ENCODE results near the gene LRRC61.

The LRRC61 gene

GRCh38 chr7:150379441-150380379, 56.6 kb downstream of the LRRC61 start:
- Histone ChIP-seq H3K4me1 (ENCODE audit: control insufficient read depth in 1 of 2, insufficient read depth in 2 of 2, low read length in 2 of 2) (peaks cover 33 to 45% of the 10 kb centered on the region in 2 experiments), H3K18ac (ENCODE audit: low read length) (peak overlapping the region; percentile 99), H3K9ac (ENCODE audit: low read length) (peak overlapping the region; percentile 75), H3K23ac (ENCODE audit: low read length) (no peak overlapping the region), H3K4ac (ENCODE audit: low read depth, low read length) (peak overlapping the region; percentile 96), H2AFZ (ENCODE audit: insufficient read depth, low read length, poor library complexity) (peak overlapping the region; percentile 80), H3K14ac (ENCODE audit: low read length) (peak overlapping the region; percentile 98), H3K9me3 (ENCODE audit: insufficient read depth, low read depth, low read length) (peaks cover 2% of the 10 kb centered on the region), H2AK5ac (ENCODE audit: low read length) (peak overlapping the region; percentile 97), H4K91ac (ENCODE audit: low read depth, low read length) (peak overlapping the region; percentile 99), H4K8ac (ENCODE audit: low read depth, low read length) (peak overlapping the region; percentile 92), H3K36me3 (ENCODE audit: control insufficient read depth in 1 of 2, insufficient read depth in 2 of 2, low read length in 2 of 2) (peaks cover 2 to 5% of the 10 kb centered on the region in 2 experiments), H3K79me2 (ENCODE audit: control insufficient read depth, insufficient read depth, low read length, poor library complexity) (peaks cover 18% of the 10 kb centered on the region), H2BK5ac (ENCODE audit: low read depth, low read length, poor library complexity) (peak overlapping the region; percentile 94), H3K4me3 (ENCODE audit: low read depth, low read length) (peak overlapping the region; percentile 87), H3K79me1 (ENCODE audit: low read length) (peaks cover 31% of the 10 kb centered on the region), H3K27ac (ENCODE audit: low read depth, low read length) (peak overlapping the region; percentile 91), H3K27me3 (ENCODE audit: insufficient read depth, low read length) (no peaks in the 10 kb centered on the region), H3K4me2 (ENCODE audit: low read length) (peak overlapping the region; percentile 74), H2BK12ac (ENCODE audit: low read length) (peak overlapping the region; percentile 74), H4K12ac (ENCODE audit: low read depth, low read length) (peak overlapping the region; percentile 88), H2BK120ac (ENCODE audit: insufficient read depth, low read length, poor library complexity) (peak overlapping the region; percentile 96)
- DNase-seq = peak in 1 of 2 donors; percentile 17
- no CpG with 5 or more reads among the region's 52 CpGs for WGBS (ENCODE audit: extremely low coverage, insufficient coverage, insufficient read length)

GRCh38 chr7:150380463-150380862, 57.3 kb downstream of the LRRC61 start:
- Histone ChIP-seq H4K12ac (ENCODE audit: low read depth, low read length) (no peak overlapping the region), H3K79me1 (ENCODE audit: low read length) (peaks cover 31% of the 10 kb centered on the region), H3K79me2 (ENCODE audit: control insufficient read depth, insufficient read depth, low read length, poor library complexity) (peaks cover 18% of the 10 kb centered on the region), H3K14ac (ENCODE audit: low read length) (peak overlapping the region; percentile 8), H2BK120ac (ENCODE audit: insufficient read depth, low read length, poor library complexity) (no peak overlapping the region), H2BK5ac (ENCODE audit: low read depth, low read length, poor library complexity) (no peak overlapping the region), H3K4ac (ENCODE audit: low read depth, low read length) (peak overlapping the region; percentile 6), H3K4me3 (ENCODE audit: low read depth, low read length) (no peak overlapping the region), H3K4me1 (ENCODE audit: control insufficient read depth in 1 of 2, insufficient read depth in 2 of 2, low read length in 2 of 2) (peaks cover 35 to 47% of the 10 kb centered on the region in 2 experiments), H3K4me2 (ENCODE audit: low read length) (peak overlapping the region; percentile 74), H3K9me3 (ENCODE audit: insufficient read depth, low read depth, low read length) (peaks cover 2% of the 10 kb centered on the region), H3K18ac (ENCODE audit: low read length) (peak overlapping the region; percentile 26), H3K27me3 (ENCODE audit: insufficient read depth, low read length) (no peaks in the 10 kb centered on the region), H2BK12ac (ENCODE audit: low read length) (no peak overlapping the region), H3K9ac (ENCODE audit: low read length) (no peak overlapping the region), H2AFZ (ENCODE audit: insufficient read depth, low read length, poor library complexity) (no peak overlapping the region), H3K36me3 (ENCODE audit: control insufficient read depth in 1 of 2, insufficient read depth in 2 of 2, low read length in 2 of 2) (peaks cover 2 to 5% of the 10 kb centered on the region in 2 experiments), H4K8ac (ENCODE audit: low read depth, low read length) (no peak overlapping the region), H4K91ac (ENCODE audit: low read depth, low read length) (no peak overlapping the region), H3K23ac (ENCODE audit: low read length) (no peak overlapping the region), H2AK5ac (ENCODE audit: low read length) (no peak overlapping the region), H3K27ac (ENCODE audit: low read depth, low read length) (no peak overlapping the region)
- no peak for DNase-seq
- no CpG with 5 or more reads among the region's 11 CpGs for WGBS (ENCODE audit: extremely low coverage, insufficient coverage, insufficient read length)

GRCh38 chr7:150381096-150381495, 57.9 kb downstream of the LRRC61 start:
- H2BK5ac ChIP-seq (ENCODE audit: low read depth, low read length, poor library complexity) = no peak overlapping the region
- no peaks in the 10 kb centered on the region for H3K27me3 ChIP-seq (ENCODE audit: insufficient read depth, low read length)
- H3K9me3 ChIP-seq (ENCODE audit: insufficient read depth, low read depth, low read length) = peaks cover 2% of the 10 kb centered on the region
- H2AK5ac ChIP-seq (ENCODE audit: low read length) = peak overlapping the region; percentile 4
- H2BK12ac ChIP-seq (ENCODE audit: low read length) = no peak overlapping the region
- WGBS (ENCODE audit: extremely low coverage, insufficient coverage, insufficient read length) = no CpG with 5 or more reads among the region's 9 CpGs
- H3K36me3 ChIP-seq (ENCODE audit: control insufficient read depth in 1 of 2, insufficient read depth in 2 of 2, low read length in 2 of 2) = peaks cover 2 to 7% of the 10 kb centered on the region in 2 experiments
- no peak overlapping the region for H3K14ac ChIP-seq (ENCODE audit: low read length)
- H3K4me1 ChIP-seq (ENCODE audit: control insufficient read depth in 1 of 2, insufficient read depth in 2 of 2, low read length in 2 of 2) = peaks cover 33 to 42% of the 10 kb centered on the region in 2 experiments
- peak overlapping the region; percentile 68 for H3K18ac ChIP-seq (ENCODE audit: low read length)
- DNase-seq = no peak
- no peak overlapping the region for H2AFZ ChIP-seq (ENCODE audit: insufficient read depth, low read length, poor library complexity)
- no peak overlapping the region for H3K27ac ChIP-seq (ENCODE audit: low read depth, low read length)
- H4K8ac ChIP-seq (ENCODE audit: low read depth, low read length) = no peak overlapping the region
- H4K12ac ChIP-seq (ENCODE audit: low read depth, low read length) = no peak overlapping the region
- H3K79me2 ChIP-seq (ENCODE audit: control insufficient read depth, insufficient read depth, low read length, poor library complexity) = peaks cover 18% of the 10 kb centered on the region
- no peak overlapping the region for H3K23ac ChIP-seq (ENCODE audit: low read length)
- peak overlapping the region; percentile 57 for H3K4ac ChIP-seq (ENCODE audit: low read depth, low read length)
- H3K4me2 ChIP-seq (ENCODE audit: low read length) = no peak overlapping the region
- no peak overlapping the region for H3K4me3 ChIP-seq (ENCODE audit: low read depth, low read length)
- no peak overlapping the region for H2BK120ac ChIP-seq (ENCODE audit: insufficient read depth, low read length, poor library complexity)
- peaks cover 30% of the 10 kb centered on the region for H3K79me1 ChIP-seq (ENCODE audit: low read length)
- no peak overlapping the region for H3K9ac ChIP-seq (ENCODE audit: low read length)
- peak overlapping the region; percentile 12 for H4K91ac ChIP-seq (ENCODE audit: low read depth, low read length)

GRCh38 chr7:150381785-150382122, 58.6 kb downstream of the LRRC61 start:
- peaks cover 16% of the 10 kb centered on the region for H3K79me2 ChIP-seq (ENCODE audit: control insufficient read depth, insufficient read depth, low read length, poor library complexity)
- no peak overlapping the region for H3K9ac ChIP-seq (ENCODE audit: low read length)
- H2AFZ ChIP-seq (ENCODE audit: insufficient read depth, low read length, poor library complexity) = no peak overlapping the region
- H3K36me3 ChIP-seq (ENCODE audit: control insufficient read depth in 1 of 2, insufficient read depth in 2 of 2, low read length in 2 of 2) = peaks cover 5 to 9% of the 10 kb centered on the region in 2 experiments
- H3K23ac ChIP-seq (ENCODE audit: low read length) = no peak overlapping the region
- no peak overlapping the region for H3K27ac ChIP-seq (ENCODE audit: low read depth, low read length)
- H3K4me2 ChIP-seq (ENCODE audit: low read length) = no peak overlapping the region
- WGBS (ENCODE audit: extremely low coverage, insufficient coverage, insufficient read length) = no CpG with 5 or more reads among the region's 1 CpG
- H4K91ac ChIP-seq (ENCODE audit: low read depth, low read length) = no peak overlapping the region
- peaks cover 2% of the 10 kb centered on the region for H3K9me3 ChIP-seq (ENCODE audit: insufficient read depth, low read depth, low read length)
- H3K4me3 ChIP-seq (ENCODE audit: low read depth, low read length) = no peak overlapping the region
- no peak for DNase-seq
- no peak overlapping the region for H3K14ac ChIP-seq (ENCODE audit: low read length)
- no peak overlapping the region for H2AK5ac ChIP-seq (ENCODE audit: low read length)
- H3K4ac ChIP-seq (ENCODE audit: low read depth, low read length) = no peak overlapping the region
- no peaks in the 10 kb centered on the region for H3K27me3 ChIP-seq (ENCODE audit: insufficient read depth, low read length)
- no peak overlapping the region for H2BK12ac ChIP-seq (ENCODE audit: low read length)
- H2BK120ac ChIP-seq (ENCODE audit: insufficient read depth, low read length, poor library complexity) = no peak overlapping the region
- H4K8ac ChIP-seq (ENCODE audit: low read depth, low read length) = no peak overlapping the region
- H3K4me1 ChIP-seq (ENCODE audit: control insufficient read depth in 1 of 2, insufficient read depth in 2 of 2, low read length in 2 of 2) = peaks cover 30 to 36% of the 10 kb centered on the region in 2 experiments
- H4K12ac ChIP-seq (ENCODE audit: low read depth, low read length) = no peak overlapping the region
- H2BK5ac ChIP-seq (ENCODE audit: low read depth, low read length, poor library complexity) = no peak overlapping the region
- H3K18ac ChIP-seq (ENCODE audit: low read length) = no peak overlapping the region
- H3K79me1 ChIP-seq (ENCODE audit: low read length) = peaks cover 24% of the 10 kb centered on the region

All from trophoblast cell (in vitro differentiated cells and primary cell).